GM11168 (cell line): ENCODE results near the gene SMOC1.

Experiments used
- in situ Hi-C: fragments of 300-500 bp; cut with MboI; formaldehyde crosslinking; loops from one replicate; pipeline ENCODE4 v1.12.0; 2022; ENCODE audit warnings: low sequenced_read_pairs; ENCODE audit not compliant: unreplicated experiment

Gene SMOC1

DNA sequence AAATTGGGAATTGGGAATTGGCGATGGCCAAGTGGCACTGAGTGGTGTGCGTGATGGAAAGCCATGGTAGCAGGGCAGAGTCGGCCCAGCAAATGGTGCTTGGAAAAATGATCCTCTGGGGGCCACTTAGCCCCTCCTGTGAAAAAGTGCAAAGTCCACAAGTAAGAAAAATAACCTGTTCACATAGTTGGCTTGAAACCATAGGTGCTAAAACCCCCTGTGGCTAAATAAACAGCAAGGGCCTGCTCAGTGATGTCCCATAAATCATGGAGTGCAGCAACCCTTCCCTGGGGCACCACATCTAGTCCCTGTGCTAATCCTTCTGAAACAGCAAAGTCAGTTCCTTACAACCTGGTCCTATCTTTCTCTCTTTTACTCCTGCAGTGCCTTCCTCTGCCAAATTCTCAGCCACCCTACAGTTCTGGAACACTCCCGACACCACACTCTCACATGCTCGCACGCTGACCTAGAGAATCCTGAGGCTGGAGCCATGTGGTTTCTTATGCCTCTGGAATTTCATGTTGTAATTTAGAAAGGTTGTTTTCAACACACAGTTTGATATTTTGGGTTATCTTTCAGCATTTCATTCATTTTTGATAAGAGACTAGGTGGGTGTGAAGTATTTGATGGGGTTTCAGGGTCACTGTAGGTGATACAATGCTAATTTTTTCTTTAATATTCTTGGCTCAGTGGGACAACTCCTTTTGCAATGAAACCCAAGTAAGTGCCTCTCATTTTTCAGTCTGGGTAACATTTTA is 123.6 kb downstream of the SMOC1 start:
- in situ Hi-C loops, result no loop called here

DNA sequence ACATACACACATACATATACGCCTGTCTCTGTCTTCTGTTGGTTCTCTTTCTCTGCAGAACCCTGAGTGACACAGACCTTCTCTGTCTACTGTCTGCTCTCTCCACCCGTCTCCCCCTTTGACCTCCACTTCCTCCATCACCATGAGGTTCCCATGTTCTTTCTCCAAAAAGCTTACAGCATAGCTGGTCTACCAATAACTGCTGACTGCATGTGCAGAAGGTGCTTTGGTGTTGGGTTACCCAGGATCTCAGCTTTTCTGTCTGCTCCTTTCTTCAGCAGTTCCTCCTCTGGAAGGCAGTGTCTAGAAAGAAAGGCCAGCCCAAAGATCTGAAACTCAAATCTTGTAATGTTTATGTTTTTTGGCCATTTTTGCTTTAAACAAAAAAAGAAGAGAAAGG is 125.6 kb downstream of the SMOC1 start:
- in situ Hi-C loops, result no loop called here

DNA sequence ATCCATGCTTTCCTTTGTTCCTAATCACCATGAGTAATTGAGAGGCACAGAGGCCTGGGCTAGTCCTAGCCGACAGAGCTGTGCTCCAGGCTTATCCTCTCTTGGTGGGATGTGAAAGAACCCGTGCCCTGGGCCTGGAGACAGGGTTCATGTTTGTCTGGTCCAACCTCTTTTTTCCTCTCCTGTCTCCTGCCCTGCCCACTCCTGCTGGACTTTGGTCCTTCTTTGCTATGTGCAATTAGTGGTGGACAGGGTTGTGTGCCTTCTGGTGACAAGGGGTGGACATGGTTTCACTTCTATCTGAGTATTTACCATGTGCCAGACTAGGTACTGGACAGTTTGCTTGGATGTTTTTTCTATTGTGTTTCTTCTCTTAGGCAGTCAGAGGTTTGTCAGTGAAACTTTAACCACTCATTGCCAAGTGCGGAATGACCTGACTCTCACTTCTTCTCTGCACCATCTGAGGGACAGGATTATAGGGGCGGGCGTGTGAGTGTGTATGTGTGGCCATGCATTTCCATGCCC is 126.1 kb downstream of the SMOC1 start:
- in situ Hi-C loops, result no loop called here

DNA sequence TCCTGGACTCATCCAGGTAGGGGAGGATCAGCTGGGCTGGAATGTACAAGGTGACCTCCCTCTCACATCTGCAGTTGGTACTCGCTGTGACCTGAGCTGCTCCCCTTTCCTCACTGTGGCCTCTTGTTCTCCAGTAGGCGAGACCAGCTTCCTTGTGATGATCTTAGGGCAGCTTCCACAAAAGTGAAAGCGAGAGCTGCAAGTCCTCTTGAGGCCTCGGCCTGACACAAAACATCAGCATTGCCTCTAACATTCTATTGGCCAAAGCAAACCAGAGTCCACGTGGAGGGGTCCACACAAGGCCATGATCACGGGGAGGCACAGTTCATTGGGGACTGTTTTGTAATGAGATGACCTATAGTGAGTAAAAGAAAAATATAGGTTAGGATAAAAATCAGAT is 127.5 kb downstream of the SMOC1 start:
- in situ Hi-C loops, result no loop called here

DNA sequence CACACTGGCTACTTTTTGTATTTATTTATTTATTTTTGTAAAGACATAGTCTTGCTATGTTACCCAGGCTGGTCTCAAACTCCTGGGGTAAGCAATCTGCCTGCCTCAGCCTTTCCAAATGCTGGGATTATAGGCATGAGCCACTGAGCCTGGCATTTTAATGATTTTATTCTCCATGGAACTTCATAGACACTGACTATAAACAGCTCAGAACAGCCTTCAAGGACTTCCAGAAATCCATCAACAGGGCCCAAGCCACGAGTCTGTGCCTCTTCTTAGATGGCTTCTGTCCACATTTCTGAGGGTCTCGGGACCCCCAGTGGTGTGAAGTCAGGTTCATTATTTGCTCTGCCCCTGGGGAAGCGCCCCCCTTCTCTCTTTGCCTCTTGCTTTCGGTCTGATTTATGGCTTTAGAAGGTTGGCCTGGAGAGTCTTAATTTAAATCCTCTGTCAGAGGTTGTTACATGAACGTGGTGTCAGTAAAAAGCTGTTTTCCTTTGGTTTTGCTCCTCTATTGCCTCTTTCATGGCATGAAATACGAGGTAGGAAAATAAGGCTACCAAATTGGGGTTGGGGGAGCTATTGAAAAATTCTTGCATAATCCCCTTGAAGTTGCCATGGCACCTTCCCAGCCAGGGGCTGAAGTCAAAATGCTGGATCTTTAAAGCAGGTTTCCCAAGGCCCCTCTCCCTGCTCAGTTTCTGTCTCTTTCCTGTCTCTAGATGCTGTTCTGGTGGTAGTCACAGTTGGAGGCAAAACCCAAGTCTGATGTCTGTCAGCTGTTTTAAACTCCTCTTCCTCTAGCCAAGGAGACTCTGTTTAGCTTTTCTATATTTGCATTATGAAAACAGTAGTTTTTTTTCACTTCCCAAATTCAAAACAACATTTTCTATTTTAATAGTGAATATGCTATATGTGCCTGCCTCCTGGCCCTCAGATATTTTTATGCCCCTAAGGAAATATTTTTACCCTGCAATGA is 129.4 kb downstream of the SMOC1 start:
- in situ Hi-C loops, result no loop called here

DNA sequence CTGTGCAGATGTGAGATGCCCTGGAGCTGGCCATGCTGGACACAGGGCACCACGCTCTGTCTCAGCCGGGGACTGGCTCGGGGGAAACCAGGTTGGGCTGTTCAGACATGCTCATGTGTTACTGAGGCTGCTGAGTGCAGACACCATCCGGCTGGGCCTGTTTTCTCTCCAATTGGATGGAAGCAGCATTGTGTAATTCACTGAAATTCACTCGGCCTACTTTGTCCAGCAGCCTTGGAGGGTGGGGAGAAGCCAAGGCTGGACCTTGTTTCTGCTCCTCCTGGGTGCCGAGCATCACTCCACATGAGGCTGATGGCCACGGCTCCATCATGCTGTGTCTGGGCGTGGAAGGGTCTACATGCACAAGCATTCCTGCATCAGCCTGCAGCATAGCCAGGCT is 130.7 kb downstream of the SMOC1 start:
- in situ Hi-C loops, result no loop called here

DNA sequence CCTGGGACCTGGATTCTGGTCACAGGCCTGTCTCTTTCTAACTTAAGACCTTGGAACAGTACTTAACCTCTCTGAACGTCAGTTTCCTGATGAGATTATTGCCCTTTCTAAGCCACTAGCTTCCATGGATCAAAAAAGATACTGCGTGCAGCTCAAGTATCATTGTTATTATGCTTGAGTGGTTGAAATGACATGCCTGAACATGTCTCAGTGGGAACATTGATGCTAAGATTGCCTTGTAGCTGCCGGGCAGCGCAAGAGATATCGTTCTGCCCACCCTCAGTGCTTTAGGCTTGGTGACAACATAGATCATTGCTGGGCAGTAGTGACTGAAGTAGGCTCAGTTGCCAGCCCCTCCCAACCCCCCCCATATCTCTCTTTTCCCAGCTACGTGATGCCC is 131.9 kb downstream of the SMOC1 start:
- in situ Hi-C loops, result no loop called here

DNA sequence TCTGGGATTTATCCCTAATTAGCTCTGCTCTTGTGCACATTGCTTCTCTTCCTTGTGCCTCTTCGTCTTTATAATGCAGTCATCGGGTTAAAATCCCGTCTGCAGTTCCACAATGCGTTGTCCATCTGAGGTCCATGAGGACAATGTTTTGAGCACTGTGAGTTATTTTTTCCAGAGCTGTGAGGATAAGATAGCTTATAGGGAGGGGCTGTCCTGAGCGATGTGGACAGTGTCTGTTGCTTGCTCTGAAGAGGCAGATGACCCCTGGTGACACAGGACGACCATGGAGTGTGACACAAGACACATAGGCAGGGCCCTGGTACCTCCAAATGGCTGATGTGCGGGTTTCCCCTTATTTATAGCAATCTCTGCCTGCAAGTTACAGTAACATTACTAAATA is 132.5 kb downstream of the SMOC1 start:
- in situ Hi-C loops, result no loop called here

DNA sequence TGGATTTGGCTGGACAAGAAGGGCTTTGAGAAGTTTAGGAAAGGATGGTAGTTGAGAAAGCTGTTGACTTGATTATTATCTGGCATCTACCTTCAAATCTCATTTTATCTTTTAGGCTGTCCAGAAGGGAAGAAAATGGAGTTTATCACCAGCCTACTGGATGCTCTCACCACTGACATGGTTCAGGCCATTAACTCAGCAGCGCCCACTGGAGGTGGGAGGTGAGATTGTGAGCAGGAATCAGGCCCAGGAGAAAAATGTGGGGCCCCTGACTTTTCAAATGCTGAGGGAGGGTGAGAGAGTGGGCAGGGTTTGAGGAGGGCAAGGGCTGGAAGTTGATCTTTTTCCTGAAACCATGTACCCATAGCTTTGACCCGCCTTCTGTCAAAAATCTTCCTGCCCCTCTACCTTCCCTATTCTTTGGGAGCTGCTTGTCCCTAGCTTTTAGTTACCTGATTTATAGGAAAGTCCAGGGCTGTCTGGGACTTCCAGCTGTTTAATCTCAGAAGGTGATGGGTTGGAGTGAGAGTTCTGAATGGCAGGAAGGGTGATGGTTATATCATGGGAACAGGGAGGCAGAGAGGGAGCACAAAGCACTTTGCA is 134.2 kb downstream of the SMOC1 start:
- in situ Hi-C loops, result no loop called here

DNA sequence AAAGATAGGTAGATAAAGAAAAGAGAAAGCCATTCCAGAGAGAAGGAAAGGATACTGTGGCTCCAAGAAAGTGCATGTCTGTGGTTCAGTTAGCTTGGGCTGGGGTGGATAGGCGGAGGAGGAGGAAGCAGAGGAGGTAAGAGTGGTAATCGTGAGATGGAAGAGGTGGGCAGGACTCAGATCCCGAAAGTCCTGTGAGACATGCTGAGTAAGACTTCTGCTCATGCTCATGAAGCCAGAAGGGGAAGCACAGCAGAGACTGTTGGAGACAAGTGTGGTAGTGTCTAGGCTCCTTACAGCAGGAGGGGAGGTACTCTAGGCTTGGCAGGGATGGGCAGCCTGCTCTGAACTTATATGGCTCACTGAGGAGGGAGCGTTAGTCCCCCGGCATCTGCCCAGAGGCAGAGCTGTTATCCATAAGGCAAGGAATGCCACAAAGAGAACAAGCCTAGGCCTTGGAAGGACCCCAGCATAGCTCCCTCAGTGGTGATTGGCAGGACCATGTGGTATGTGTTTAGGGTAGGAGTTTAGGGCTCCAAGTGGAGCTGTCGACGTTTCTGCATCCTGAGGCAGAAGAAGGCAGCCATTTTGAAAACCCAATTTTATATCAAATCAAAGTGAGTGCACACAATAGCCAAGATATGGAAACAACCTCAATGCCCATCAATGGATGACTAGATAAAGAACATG is 135.3 kb downstream of the SMOC1 start:
- in situ Hi-C loops, result no loop called here

DNA sequence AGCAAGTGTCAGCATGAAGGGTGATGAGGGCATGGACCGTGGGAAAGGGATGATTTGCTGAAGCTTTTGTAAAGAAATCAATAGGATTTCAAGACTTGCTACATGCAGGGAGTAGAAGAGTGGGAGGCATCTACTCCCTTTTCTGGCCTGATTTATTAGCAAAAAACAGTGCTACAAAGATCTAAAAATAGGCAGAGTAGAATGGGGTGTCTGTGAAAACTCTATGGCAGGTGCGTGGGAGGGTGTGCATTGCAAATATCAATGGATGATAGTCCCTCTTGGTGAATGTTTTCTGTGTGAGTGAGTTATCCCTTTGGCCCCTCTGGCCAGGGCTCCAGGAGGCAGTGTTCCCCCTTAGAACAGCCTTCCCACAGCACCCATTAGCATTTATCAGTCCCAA is 139.0 kb downstream of the SMOC1 start:
- in situ Hi-C loops, result no loop called here

DNA sequence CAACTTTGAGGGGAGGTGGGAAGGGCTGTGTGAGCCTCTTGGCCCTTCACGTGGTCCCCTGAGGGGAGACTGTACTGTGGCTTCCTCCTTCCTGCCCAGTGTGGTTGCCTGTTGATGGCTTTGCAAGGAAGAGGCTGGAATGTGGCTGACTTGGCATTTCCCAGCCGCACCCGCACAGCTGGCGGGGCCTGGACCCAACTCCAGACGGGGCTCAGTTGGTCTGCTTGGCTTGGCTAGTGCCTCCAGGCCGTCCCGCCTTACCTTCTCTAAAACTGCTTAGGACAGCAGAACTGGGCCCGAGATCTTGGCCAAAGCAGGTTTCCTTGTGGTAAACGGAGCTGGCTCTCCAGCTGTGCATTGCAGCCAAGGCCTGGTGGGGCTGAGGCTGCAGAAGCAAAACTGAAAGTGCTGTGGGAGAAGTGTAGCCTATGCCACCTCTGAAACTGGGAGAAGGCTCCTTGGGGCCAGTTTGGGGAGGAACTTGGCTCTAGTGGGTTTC is 139.5 kb downstream of the SMOC1 start:
- in situ Hi-C loops, result no loop called here

DNA sequence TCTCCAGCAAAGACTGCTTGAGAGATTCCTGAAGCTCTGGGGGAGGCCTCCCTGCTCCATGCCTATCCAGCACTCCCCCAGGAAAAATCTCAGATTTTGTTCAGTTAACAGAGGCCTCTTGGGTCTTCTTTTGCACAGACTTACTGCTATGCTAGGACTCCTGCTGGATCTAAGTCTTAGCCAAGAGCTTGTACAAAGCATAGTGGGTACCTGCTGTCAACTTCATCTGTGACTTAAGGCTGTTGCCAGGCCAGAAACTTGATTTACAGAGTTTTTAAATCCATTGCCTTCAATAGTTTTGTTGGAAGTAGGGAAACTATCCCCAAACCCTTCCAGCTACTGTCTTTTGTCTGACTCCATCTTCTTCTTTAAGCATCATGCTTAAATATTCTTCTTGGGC is 140.5 kb downstream of the SMOC1 start:
- in situ Hi-C loops, result no loop called here

DNA sequence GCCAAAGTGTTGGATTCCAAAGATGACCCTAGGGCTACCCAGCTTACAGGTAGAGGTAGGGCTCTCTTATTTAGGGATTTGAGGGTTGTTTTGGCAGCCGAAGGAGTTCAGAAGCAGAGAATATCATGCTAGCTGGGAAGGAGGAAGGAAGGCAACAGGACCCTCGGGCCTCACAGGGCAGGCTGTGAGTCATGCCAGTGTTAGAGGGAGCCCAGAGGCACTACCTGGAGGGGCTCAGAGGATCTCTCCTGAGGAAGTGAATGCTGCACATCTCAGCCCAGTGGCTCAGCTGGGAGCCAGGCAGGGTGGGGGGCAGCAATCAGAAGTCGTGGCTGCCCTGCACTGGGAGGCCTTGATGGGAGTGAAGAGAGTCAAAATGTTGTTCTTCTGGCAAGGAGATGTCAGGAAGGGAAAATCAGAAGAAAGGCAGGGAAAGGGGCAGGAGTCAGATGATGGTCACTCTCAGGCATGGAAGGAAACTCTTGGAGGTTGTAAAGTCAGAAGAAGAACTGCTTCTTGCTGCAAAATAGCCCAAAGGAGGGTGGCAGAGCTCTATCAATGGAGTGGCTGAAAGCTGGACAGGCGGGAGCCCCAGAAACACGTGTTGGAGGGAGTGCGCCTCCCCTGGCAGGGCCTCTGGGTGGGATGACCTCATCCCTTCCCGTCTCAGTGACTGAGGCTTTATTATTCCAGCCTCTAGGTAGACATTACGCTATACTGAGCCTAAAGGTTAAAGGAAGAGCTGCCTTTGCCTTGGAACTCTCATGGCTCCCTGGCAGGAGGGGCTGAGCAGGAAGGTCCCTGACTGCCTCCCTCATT is 141.3 kb downstream of the SMOC1 start:
- in situ Hi-C loops, result no loop called here

DNA sequence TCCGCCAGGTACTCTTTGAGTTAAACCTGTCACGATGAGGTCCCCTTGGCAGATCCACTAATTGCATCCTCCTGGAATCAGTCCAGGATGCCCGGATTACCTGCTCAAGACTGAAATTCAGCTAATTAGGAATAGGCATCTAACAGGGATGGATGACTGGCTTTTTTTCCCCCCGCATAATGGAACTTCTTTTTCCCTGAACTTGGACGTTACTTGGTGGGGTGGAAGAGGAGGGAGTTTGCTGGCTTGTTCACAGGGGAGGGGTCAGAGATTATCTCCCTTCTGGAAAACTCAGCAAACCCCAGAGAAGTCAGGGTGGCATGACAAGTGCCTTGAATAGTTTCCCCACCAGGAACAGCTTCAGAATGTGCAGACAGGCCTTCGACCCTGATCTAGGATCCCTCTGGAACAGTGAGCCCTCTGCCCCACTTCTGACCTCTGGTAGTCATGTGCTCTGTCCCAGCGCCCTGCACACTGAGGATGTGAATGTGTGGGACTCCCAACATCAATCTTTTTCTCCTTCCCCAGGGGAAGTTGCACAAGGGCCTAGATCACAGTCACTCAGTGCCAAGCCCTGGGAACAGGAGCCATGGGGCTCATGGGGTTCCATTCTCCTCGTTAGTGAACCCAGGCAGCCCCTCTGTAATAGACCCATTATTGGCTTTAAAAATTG is 142.5 kb downstream of the SMOC1 start:
- in situ Hi-C loops, result no loop called here

DNA sequence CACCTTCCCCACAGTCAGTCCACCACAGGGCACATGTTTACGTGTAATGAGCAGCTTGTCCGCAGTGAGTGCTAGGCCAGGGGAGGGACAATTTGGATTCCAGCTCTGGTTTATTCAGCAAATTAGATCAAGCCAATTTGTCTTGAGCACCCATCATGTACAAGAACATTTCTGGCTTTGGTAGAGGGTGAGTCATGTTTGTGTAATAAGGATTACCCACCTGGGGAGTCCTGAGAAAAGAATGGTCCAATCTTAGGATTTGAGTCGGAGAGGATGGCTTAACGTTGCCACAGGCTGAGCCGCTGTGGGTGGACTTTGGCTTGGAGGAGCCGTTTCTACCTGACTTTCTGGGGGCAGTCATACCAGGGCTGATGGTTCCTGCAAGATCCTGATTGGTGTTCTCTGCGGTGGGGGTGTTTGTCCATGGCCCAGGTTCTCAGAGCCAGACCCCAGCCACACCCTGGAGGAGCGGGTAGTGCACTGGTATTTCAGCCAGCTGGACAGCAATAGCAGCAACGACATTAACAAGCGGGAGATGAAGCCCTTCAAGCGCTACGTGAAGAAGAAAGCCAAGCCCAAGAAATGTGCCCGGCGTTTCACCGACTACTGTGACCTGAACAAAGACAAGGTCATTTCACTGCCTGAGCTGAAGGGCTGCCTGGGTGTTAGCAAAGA is 143.7 kb downstream of the SMOC1 start:
- in situ Hi-C loops, result no loop called here

DNA sequence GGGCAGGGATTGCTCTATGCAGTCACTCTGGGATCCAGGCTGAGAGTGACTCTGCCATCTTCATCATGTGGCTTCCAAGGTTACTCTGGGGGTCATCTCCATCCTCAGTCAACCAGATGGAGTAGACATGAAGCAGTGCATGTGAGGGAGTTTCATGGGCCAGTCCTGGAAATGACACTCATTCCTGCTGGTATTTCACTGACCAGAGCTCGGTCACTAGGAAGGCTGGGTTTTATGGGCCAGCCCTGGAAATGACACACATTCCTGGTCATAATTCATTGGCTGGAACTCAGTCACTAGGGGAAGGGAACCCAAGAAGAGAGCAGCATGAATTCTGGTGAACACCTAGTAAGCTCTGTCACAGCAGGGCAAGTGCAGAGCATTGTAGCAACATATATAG is 144.7 kb downstream of the SMOC1 start:
- in situ Hi-C loops, result no loop called here

DNA sequence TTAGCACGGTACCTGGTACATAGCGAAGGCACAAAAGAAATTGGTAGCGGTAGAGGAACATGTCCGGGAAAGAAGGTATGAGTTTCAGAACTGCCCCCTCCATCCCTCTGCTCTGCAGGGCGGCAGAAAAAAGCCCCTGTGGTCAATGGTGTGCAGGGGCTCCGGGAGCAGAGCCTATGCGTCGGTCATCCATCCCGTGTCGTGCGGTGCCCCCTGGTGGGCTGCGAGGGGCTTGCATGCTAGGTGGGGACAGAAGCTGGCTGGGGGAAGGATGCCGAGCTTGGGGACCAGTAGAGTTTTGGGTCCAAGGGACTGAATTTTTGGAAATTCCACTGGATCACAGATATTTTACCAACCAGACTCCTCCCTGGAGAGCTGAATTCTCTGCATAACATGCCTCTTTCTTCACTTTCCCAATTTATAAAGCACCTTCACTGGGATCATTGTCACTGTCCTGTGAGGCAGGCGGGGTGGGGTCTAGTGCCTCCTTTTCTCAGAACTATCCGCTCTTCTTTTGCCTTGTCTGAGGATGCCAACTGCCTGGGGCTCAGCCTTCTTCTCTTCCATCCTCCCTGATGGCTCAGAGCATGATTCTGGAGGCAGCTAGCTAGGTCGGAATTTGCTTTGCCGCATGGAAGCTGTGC is 148.7 kb downstream of the SMOC1 start:
- in situ Hi-C loops, result loop anchor here (5.0 to 25.0 kb wide), 2 partner anchors 206 to 441 kb away; no protein-coding TSS in a partner anchor
